Omental fat pad (tissue), 4 donors: ENCODE results near the gene LDHAL6B. TPM values are rescaled to one million over a fixed set of nuclear protein-coding genes. Genes with fewer than 3 reads are reported as not detected.

Experiments used
- small RNA-seq: library from RNA; depleted of rRNA; stranded (forward); fragments of <200 nt; gene quantifications from one replicate; pipeline ENCODE3, GENCODE V24; 2016
- total RNA-seq, 4 donors: library from RNA; depleted of rRNA; stranded (reverse); fragments of >200 nt; gene quantifications; one replicate each; pipeline ENCODE4 v1.1.0, GENCODE V29; 2016

LDHAL6B gene
- total RNA-seq, 4 donors from 2014 or later: not detected

Small RNAs within 50 kb of the gene (small RNA-seq; reads per million reads assigned to genes)
- 0.64 reads per million for gene MIR2116
- not detected for gene RNU4-80P

Other genes starting within 250 kb of the LDHAL6B start
- gene RNF111, start 219.2 kb upstream of the LDHAL6B start, total RNA-seq: 10 to 100 TPM; 15.4 to 28.7 (median 24.1) TPM
- 1 to 10 TPM; 1.0 to 5.8 (median 1.1) TPM for gene CCNB2, start 101.7 kb upstream of the LDHAL6B start, total RNA-seq
- 100 to 1,000 TPM in 1 of 4 donors, 10 to 100 TPM in 3; 35.7 to 193 (median 68.0) TPM for gene MYO1E, start 166.0 kb downstream of the LDHAL6B start, total RNA-seq
- gene FAM81A, start 231.3 kb downstream of the LDHAL6B start, total RNA-seq: under 1 TPM in 3 of 4 donors, not detected in 1; 0.38 to 0.93 (median 0.72) TPM